SH-SY5Y (cell line): Measurements from ENCODE around the gene PTPRM.

Source experiments
- GATA2 ChIP-seq: IDR thresholded peaks from 2 replicates; pipeline ENCODE4 v1.6.1; 2011; ENCODE audit warnings: mild to moderate bottlenecking, low read depth, low read length
- GATA3 ChIP-seq: IDR thresholded peaks from 2 replicates; pipeline ENCODE4 v1.6.1; 2011; ENCODE audit warnings: low read depth, mild to moderate bottlenecking, low read length, moderate library complexity

DNA sequence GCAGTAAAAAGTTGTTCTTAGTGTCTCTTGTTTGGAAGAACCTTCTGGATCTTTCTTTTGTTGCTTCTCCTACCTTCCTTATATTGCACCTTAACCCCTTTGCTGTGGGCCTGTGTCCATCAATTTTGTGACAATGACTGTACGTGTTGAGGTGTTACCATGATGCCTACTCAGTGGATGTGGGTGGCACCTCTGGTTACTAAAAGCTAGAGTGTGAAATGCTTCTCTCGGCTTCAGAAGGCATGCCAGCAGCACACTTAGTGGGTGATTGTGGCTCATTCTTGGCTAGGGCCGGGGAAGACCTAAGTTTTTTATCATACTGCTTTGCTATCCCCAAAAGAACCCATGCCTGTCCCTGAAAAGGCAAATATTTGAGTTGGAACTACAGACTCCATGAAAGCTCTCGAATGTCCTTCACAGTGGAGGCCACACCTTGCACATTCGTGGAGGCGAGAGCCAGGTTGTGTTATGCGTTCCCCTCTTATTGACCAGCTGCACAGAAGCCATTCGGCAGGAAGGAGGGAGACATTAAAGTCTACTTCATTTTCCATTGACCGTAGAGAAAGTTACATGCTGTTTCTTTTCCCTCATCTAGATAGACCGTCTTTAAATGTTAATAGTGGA lies 528.9 kb downstream of the PTPRM start:
- TF ChIP-seq GATA2 (no peak), GATA3 (no peak)
